Central memory CD8-positive, alpha-beta T cell (primary cell): Measurements from ENCODE around the gene OBI1.

Experiments used
- ATAC-seq: fragments of 150-1000 bp; cut with Tn5 transposase; replicated peaks from 2 replicates; pipeline ENCODE4 v1.10.0; 2022; ENCODE audit warnings: mild to moderate bottlenecking, moderate FRiP score, moderate number of reproducible peaks; ENCODE audit not compliant: poor library complexity, severe bottlenecking; ENCODE audit errors: extremely low read depth
- DNase-seq, 2 donors: peaks; one replicate each; pipeline ENCODE4 v3.0.0; 2021; ENCODE audit warnings: low spot score in 2 of 2
- H3K27ac Mint-ChIP-seq: one replicate; pipeline ENCODE4 v1.8.0; 2022; ENCODE audit warnings: low read depth, mild to moderate bottlenecking, moderate library complexity, mixed read lengths
- H3K27me3 Mint-ChIP-seq: one replicate; pipeline ENCODE4 v1.8.0; 2022; ENCODE audit warnings: mixed read lengths
- H3K36me3 Mint-ChIP-seq: one replicate; pipeline ENCODE4 v1.8.0; 2022; ENCODE audit warnings: mild to moderate bottlenecking, moderate library complexity, mixed read lengths; ENCODE audit not compliant: insufficient read depth
- H3K4me1 Mint-ChIP-seq: one replicate; pipeline ENCODE4 v1.8.0; 2022; ENCODE audit warnings: mixed read lengths
- H3K4me3 Mint-ChIP-seq: one replicate; pipeline ENCODE4 v1.8.0; 2022; ENCODE audit warnings: mild to moderate bottlenecking, moderate library complexity, mixed read lengths
- H3K9me3 Mint-ChIP-seq: one replicate; pipeline ENCODE4 v1.8.0; 2022; ENCODE audit warnings: mixed read lengths

Gene OBI1

GRCh38 chr13:78631077-78631476, 27.9 kb downstream of the OBI1 start:
- no peak overlapping the region for H3K4me3 Mint-ChIP-seq
- H3K9me3 Mint-ChIP-seq, result no peaks in the 10 kb centered on the region
- no peaks in the 10 kb centered on the region for H3K27me3 Mint-ChIP-seq
- peaks cover 16% of the 10 kb centered on the region for H3K4me1 Mint-ChIP-seq
- no peak for ATAC-seq
- H3K36me3 Mint-ChIP-seq, result peaks cover 38% of the 10 kb centered on the region
- DNase-seq, result no peak
- H3K27ac Mint-ChIP-seq, result no peak overlapping the region

- H3K9me3 Mint-ChIP-seq, result no peaks in the 10 kb centered on the region
- no peaks in the 10 kb centered on the region for H3K27me3 Mint-ChIP-seq
- H3K4me3 Mint-ChIP-seq, result no peak overlapping the region
- H3K27ac Mint-ChIP-seq, result no peak overlapping the region
- ATAC-seq (no peak), DNase-seq (no peak)
- H3K4me1 Mint-ChIP-seq, result peaks cover 20% of the 10 kb centered on the region
- H3K36me3 Mint-ChIP-seq, result peaks cover 39% of the 10 kb centered on the region
Observed at GRCh38 chr13:78630511-78630910, 28.4 kb downstream of the OBI1 start.

DNA sequence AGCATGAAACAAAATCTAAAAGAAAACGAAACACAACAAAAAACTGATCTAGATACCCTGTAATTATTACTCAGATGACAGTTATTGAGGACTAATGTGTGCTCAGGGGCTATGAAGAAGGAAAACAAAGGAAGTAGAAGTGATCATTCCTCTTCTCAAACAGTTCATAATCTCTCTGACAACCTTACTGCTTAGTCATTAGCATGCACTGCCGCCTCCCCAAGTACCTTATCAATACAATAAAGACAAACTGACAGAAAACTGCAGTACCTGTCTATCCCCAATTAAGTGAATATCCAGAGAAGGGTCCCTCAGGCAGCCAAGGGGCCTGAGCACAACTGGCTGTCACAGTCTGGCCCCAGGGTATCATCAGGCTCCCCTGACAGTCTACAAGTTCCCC, 33.6 kb downstream of the OBI1 start:
- peaks cover 23% of the 10 kb centered on the region for H3K4me1 Mint-ChIP-seq
- DNase-seq, result no peak
- no peak overlapping the region for H3K27ac Mint-ChIP-seq
- H3K27me3 Mint-ChIP-seq, result no peaks in the 10 kb centered on the region
- peaks cover 14% of the 10 kb centered on the region for H3K36me3 Mint-ChIP-seq
- no peaks in the 10 kb centered on the region for H3K9me3 Mint-ChIP-seq
- ATAC-seq, result no peak
- H3K4me3 Mint-ChIP-seq, result no peak overlapping the region

GRCh38 chr13:78623132-78623531, 35.8 kb downstream of the OBI1 start:
- H3K27ac Mint-ChIP-seq, result no peak overlapping the region
- H3K36me3 Mint-ChIP-seq, result peaks cover 16% of the 10 kb centered on the region
- H3K27me3 Mint-ChIP-seq, result no peaks in the 10 kb centered on the region
- no peaks in the 10 kb centered on the region for H3K9me3 Mint-ChIP-seq
- no peak for ATAC-seq
- DNase-seq, result no peak
- H3K4me3 Mint-ChIP-seq, result no peak overlapping the region
- H3K4me1 Mint-ChIP-seq, result peaks cover 18% of the 10 kb centered on the region

GRCh38 chr13:78620936-78621470, 38.0 kb downstream of the OBI1 start:
- no peak for ATAC-seq
- Mint-ChIP-seq H3K27ac (no peak overlapping the region), H3K9me3 (no peaks in the 10 kb centered on the region), H3K4me3 (no peak overlapping the region), H3K27me3 (no peaks in the 10 kb centered on the region), H3K36me3 (peaks cover 26% of the 10 kb centered on the region), H3K4me1 (peaks cover 11% of the 10 kb centered on the region)
- DNase-seq, result no peak

DNA sequence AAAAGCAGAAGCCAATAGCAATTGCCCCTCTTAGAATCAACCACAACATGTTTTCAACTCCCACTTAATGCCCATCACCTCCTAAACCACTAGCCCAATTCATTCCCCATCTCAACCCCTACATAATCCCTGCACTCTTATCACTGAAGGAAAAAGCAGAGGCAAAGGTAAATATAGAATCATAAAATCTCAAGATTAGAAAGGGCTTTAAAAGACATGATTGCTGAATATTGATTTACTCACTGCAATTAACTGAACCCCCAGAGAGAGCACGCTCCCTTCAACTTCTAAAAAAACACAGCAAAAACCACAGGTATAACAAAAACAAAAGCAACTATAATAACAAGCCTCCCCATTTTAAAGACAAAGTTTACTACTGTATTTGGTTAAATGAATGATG, 40.5 kb downstream of the OBI1 start:
- ATAC-seq (no peak), DNase-seq (no peak)
- Mint-ChIP-seq H3K9me3 (no peaks in the 10 kb centered on the region), H3K27me3 (no peaks in the 10 kb centered on the region), H3K36me3 (peaks cover 29% of the 10 kb centered on the region), H3K27ac (no peak overlapping the region), H3K4me1 (no peaks in the 10 kb centered on the region), H3K4me3 (no peak overlapping the region)

DNA sequence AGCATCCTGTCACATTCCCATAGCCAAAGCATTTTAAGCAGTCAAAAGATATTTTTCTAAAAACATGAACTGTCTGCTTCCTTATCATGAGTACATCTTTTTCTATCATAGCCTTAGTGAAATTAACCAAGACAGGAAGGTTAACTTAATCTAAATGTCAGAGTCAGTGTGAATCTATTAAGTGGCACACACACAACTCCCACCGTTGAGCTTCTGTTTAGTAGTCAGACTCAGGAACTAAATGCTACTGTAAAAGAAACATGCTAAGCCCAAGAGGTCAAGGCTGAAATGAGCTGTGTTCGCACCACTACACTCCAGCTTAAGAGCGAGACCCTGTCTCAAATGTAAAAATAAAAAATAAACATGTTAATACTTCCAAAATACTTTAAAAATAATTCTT, 47.9 kb downstream of the OBI1 start:
- no peak overlapping the region for H3K27ac Mint-ChIP-seq
- peaks cover 12% of the 10 kb centered on the region for H3K4me1 Mint-ChIP-seq
- no peak for DNase-seq
- H3K9me3 Mint-ChIP-seq, result no peaks in the 10 kb centered on the region
- ATAC-seq, result no peak
- peaks cover 47% of the 10 kb centered on the region for H3K27me3 Mint-ChIP-seq
- H3K4me3 Mint-ChIP-seq, result no peak overlapping the region
- peaks cover 13% of the 10 kb centered on the region for H3K36me3 Mint-ChIP-seq

DNA sequence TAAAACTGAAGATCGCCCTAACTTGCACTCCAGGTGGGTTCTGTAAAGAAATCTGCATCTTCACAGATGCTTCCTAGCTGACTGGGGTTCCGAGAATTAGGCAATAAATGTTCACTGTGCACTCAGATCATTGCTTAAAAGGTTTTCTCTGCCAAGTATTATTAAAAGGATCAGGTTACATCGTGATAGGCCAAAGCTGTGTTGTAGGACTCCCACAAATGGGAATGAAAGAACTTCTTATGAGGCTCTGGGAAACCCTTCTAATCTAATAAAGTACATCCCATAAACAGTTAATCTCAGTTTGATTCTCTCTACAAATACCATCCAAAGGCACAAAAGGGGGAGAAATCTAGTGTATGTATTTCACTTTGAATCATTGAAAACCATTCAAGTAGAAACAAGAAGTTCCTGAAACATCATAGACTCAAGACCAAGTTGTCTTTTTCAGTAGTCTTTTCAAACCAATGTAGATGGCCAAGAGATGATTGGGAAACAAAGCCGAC, 48.5 kb downstream of the OBI1 start:
- H3K4me3 Mint-ChIP-seq, result no peak overlapping the region
- H3K4me1 Mint-ChIP-seq, result peaks cover 12% of the 10 kb centered on the region
- H3K36me3 Mint-ChIP-seq, result peaks cover 9% of the 10 kb centered on the region
- peaks cover 53% of the 10 kb centered on the region for H3K27me3 Mint-ChIP-seq
- ATAC-seq, result no peak
- DNase-seq, result no peak
- H3K27ac Mint-ChIP-seq, result no peak overlapping the region
- H3K9me3 Mint-ChIP-seq, result no peaks in the 10 kb centered on the region

- Mint-ChIP-seq H3K27ac (no peak overlapping the region), H3K4me1 (peaks cover 16% of the 10 kb centered on the region), H3K27me3 (peaks cover 61% of the 10 kb centered on the region), H3K9me3 (no peaks in the 10 kb centered on the region), H3K36me3 (peaks cover 5% of the 10 kb centered on the region), H3K4me3 (peak overlapping the region; percentile 71)
- DNase-seq (no peak), ATAC-seq (no peak)
Observed at GRCh38 chr13:78609464-78610205, 49.3 kb downstream of the OBI1 start.

DNA sequence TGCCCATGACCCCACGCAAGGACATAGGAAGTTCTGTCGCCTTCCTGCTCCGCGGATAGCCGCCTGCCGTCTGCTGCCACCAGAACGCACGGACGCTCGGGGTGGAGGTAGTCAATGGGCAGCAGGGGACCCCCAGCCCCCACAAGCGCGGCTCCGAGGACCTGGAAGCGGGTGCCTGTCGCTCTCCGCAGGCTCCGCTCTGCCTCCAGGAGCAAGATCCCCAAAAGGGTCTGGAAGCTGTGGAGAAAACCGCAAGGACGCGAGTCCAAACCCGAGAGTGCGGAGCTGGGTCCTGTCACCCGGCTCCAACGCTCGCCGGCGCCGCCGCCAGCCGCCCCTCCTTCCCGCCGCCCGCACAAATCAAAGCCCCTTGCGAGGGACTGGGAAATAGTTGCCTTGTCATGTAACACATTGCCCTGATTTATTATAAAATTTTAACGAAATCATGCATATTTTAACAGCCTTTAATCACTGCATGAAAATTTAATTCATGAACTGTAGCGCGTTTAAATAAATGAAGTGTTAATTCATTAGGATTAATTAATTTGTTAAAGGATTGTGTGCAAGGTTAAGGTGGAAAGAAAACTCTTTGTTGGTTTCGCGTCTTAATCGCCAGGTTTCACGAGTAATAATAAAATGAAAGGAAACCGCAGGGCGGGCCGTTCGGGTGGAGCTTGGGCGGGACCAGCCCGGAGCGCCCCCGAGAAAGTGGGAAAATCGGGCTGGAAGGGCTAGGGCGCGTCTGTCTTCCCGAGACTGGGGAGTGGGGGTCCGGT, 50.1 kb downstream of the OBI1 start:
- no peaks in the 10 kb centered on the region for H3K9me3 Mint-ChIP-seq

GRCh38 chr13:78608252-78608687, 50.7 kb downstream of the OBI1 start:
- Mint-ChIP-seq H3K9me3 (no peaks in the 10 kb centered on the region), H3K4me3 (peak overlapping the region; percentile 57), H3K27ac (no peak overlapping the region), H3K36me3 (peaks cover 9% of the 10 kb centered on the region), H3K4me1 (peaks cover 29% of the 10 kb centered on the region), H3K27me3 (peaks cover 75% of the 10 kb centered on the region)
- DNase-seq (no peak), ATAC-seq (no peak)

More for the DNA sequence above, 50.1 kb downstream of the OBI1 start:
- ATAC-seq (peak; percentile 14), DNase-seq (no peak)
- H3K27me3 Mint-ChIP-seq, result peaks cover 69% of the 10 kb centered on the region
- peaks cover 23% of the 10 kb centered on the region for H3K4me1 Mint-ChIP-seq
- H3K27ac Mint-ChIP-seq, result no peak overlapping the region
- H3K36me3 Mint-ChIP-seq, result peaks cover 6% of the 10 kb centered on the region
- H3K4me3 Mint-ChIP-seq, result peak overlapping the region; percentile 71

GRCh38 chr13:78607409-78608251, 51.3 kb downstream of the OBI1 start:
- Mint-ChIP-seq H3K27me3 (peaks cover 81% of the 10 kb centered on the region), H3K4me3 (no peak overlapping the region), H3K9me3 (no peaks in the 10 kb centered on the region), H3K27ac (no peak overlapping the region), H3K36me3 (peaks cover 12% of the 10 kb centered on the region), H3K4me1 (peaks cover 33% of the 10 kb centered on the region)
- DNase-seq (no peak), ATAC-seq (no peak)
